Endodermal cell (in vitro differentiated cells): ENCODE data around the gene PRRC2B. TPM values are rescaled to one million over a fixed set of nuclear protein-coding genes. Genes with fewer than 3 reads are reported as not detected.
"Not testable (repeated sequence)": the region's sequence is repeated elsewhere in the genome, so short reads cannot be mapped to it uniquely, and the experiment has no call there.

Source experiments
- DNase-seq: peaks from one replicate; pipeline ENCODE4 v3.0.0-alpha.2; 2017
- H3K27ac ChIP-seq: 2 replicates; pipeline ENCODE4 v1.5.1; 2013; ENCODE audit warnings: mild to moderate bottlenecking, low read depth, low read length, moderate library complexity
- H3K27me3 ChIP-seq: 2 replicates; pipeline ENCODE4 v1.6.1; 2013; ENCODE audit warnings: mild to moderate bottlenecking, low read length, moderate library complexity; ENCODE audit not compliant: insufficient read depth, control insufficient read depth, poor library complexity, severe bottlenecking
- H3K36me3 ChIP-seq: 2 replicates; pipeline ENCODE4 v1.7.0; 2013; ENCODE audit warnings: mild to moderate bottlenecking, low read length, moderate library complexity; ENCODE audit not compliant: control insufficient read depth, insufficient read depth
- H3K4me1 ChIP-seq: one replicate; pipeline ENCODE4 v1.7.0; 2013; ENCODE audit warnings: low read length; ENCODE audit not compliant: control insufficient read depth, insufficient read depth
- H3K4me3 ChIP-seq: 2 replicates; pipeline ENCODE4 v1.5.1; 2013; ENCODE audit warnings: mild to moderate bottlenecking, low read length, moderate library complexity
- H3K9ac ChIP-seq: 2 replicates; pipeline ENCODE4 v1.6.1; 2013; ENCODE audit warnings: mild to moderate bottlenecking, low read length, moderate library complexity; ENCODE audit not compliant: poor library complexity, severe bottlenecking; ENCODE audit errors: extremely low read depth
- H3K9me3 ChIP-seq: 2 replicates; pipeline ENCODE4 v1.6.1; 2013; ENCODE audit warnings: mild to moderate bottlenecking, low read length, moderate library complexity; ENCODE audit not compliant: control insufficient read depth
- H3K27ac Mint-ChIP-seq: 2 replicates; pipeline ENCODE4 v1.8.0; 2020; ENCODE audit warnings: mixed read lengths
- H3K27me3 Mint-ChIP-seq: 2 replicates; pipeline ENCODE4 v1.8.0; 2021; ENCODE audit warnings: mild to moderate bottlenecking, mixed read lengths; ENCODE audit not compliant: insufficient read depth
- H3K36me3 Mint-ChIP-seq: 2 replicates; pipeline ENCODE4 v1.8.0; 2020; ENCODE audit warnings: low read depth, mixed read lengths
- H3K4me1 Mint-ChIP-seq: 2 replicates; pipeline ENCODE4 v1.8.0; 2020; ENCODE audit warnings: mixed read lengths
- H3K4me3 Mint-ChIP-seq: 2 replicates; pipeline ENCODE4 v1.8.0; 2020; ENCODE audit warnings: mild to moderate bottlenecking, moderate library complexity, mixed read lengths
- H3K9me3 Mint-ChIP-seq: 2 replicates; pipeline ENCODE4 v1.8.0; 2020; ENCODE audit warnings: mild to moderate bottlenecking, mixed read lengths
- CTCF ChIP-seq: fragments of 200-600 bp; sonication (generic); conservative IDR thresholded peaks from 2 replicates; pipeline ENCODE4 v1.5.0; 2021; ENCODE audit warnings: antibody characterized with exemption, mild to moderate bottlenecking
- WGBS, 2 experiments: methylation state at CpG; one replicate each; pipeline versions ENCODE4 v1.1.5 to v1.1.7; 2013; ENCODE audit warnings: missing lambda C conversion rate in 2 of 2, mixed read lengths in 1 of 2; ENCODE audit not compliant: insufficient coverage in 1 of 2, insufficient read length in 1 of 2; 5-methylcytosine and 5-hydroxymethylcytosine counted together
- total RNA-seq, 2 donors: library from RNA; stranded (reverse); fragmentation: NEBNext Ultra II Directional in 1 of 2; extraction: Animal tissue kit (Norgen Biotek cat#: 25700) in 1 of 2; gene quantifications; 2 replicates in 1 of 2; 3 replicates in 1 of 2; pipeline ENCODE4 v1.2.1, GENCODE V29; 2021

PRRC2B gene
- total RNA-seq, 2 donors from 2014 or later: 309 to 334 TPM

- Mint-ChIP-seq H3K4me3 (peak overlapping the region; percentile 56), H3K9me3 (peaks cover 8% of the 10 kb centered on the region), H3K4me1 (no peaks in the 10 kb centered on the region), H3K36me3 (no peaks in the 10 kb centered on the region), H3K27ac (peak overlapping the region; percentile 86), H3K27me3 (peaks cover 2% of the 10 kb centered on the region)
- WGBS, 2 experiments: 27 to 28% methylated on average over 13 to 27 of the region's 27 CpGs
- Histone ChIP-seq H3K4me3 (no peak overlapping the region), H3K27ac (no peak overlapping the region), H3K36me3 (no peaks in the 10 kb centered on the region), H3K9me3 (no peaks in the 10 kb centered on the region), H3K27me3 (no peaks in the 10 kb centered on the region), H3K4me1 (no peaks in the 10 kb centered on the region), H3K9ac (no peak overlapping the region)
- peak; percentile 97 for DNase-seq
- peak; percentile 95 for TF ChIP-seq CTCF
Measured at GRCh38 chr9:131349881-131350563, 43.9 kb upstream of the PRRC2B start.

GRCh38 chr9:131356479-131356878 lies 37.4 kb upstream of the PRRC2B start:
- not testable (repeated sequence) for H3K27me3 Mint-ChIP-seq, H3K4me1 ChIP-seq, H3K36me3 Mint-ChIP-seq, H3K27me3 ChIP-seq, H3K4me3 ChIP-seq, H3K27ac ChIP-seq, DNase-seq, H3K9me3 ChIP-seq, H3K36me3 ChIP-seq, H3K4me3 Mint-ChIP-seq, H3K9ac ChIP-seq, H3K9me3 Mint-ChIP-seq
- 52 to 83% methylated on average over 2 to 5 of the region's 6 CpGs for WGBS, 2 experiments
- Mint-ChIP-seq H3K4me1 (peaks cover 15% of the 10 kb centered on the region), H3K27ac (peak overlapping the region; percentile 66)

- peaks cover 2% of the 10 kb centered on the region for H3K27me3 Mint-ChIP-seq
- 81 to 85% methylated on average over 4 to 9 of the region's 10 CpGs for WGBS, 2 experiments
- H3K4me1 Mint-ChIP-seq: peaks cover 16% of the 10 kb centered on the region
- no peak for TF ChIP-seq CTCF
- H3K9me3 ChIP-seq: no peaks in the 10 kb centered on the region
- no peaks in the 10 kb centered on the region for H3K36me3 ChIP-seq
- no peak for DNase-seq
- H3K27me3 ChIP-seq: no peaks in the 10 kb centered on the region
- no peak overlapping the region for H3K9ac ChIP-seq
- no peak overlapping the region for H3K4me3 Mint-ChIP-seq
- H3K4me3 ChIP-seq: no peak overlapping the region
- peak overlapping the region; percentile 67 for H3K27ac Mint-ChIP-seq
- H3K9me3 Mint-ChIP-seq: no peaks in the 10 kb centered on the region
- H3K36me3 Mint-ChIP-seq: no peaks in the 10 kb centered on the region
- H3K27ac ChIP-seq: no peak overlapping the region
- H3K4me1 ChIP-seq: no peaks in the 10 kb centered on the region
Measured at GRCh38 chr9:131358556-131358955, 35.3 kb upstream of the PRRC2B start.
